ENCODE measurements around the gene IL19. TPM values are rescaled to one million over a fixed set of nuclear protein-coding genes. Genes with fewer than 3 reads are reported as not detected.

Gene IL19
- total RNA-seq, 1 experiment from 2014 or later, result not detected

DNA sequence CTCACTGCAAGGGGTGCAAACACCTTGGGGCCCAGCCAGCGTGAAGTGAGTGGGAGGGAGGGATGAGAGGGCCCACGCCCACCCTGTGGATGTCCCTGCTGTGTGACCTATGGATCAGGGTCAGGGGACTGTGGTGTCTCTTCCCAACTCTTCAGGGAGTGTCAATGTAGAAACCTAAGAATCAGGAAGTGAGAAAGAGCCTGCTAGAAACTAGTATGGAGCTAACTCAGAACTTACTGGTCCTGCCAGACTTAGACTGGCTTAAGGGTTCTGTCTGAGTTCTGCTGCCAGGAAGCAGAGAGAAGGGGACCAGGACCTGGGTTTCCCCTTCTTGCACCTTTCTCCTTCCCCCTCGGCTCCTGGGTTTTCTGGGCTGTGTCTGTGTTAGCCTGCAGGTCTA, 3.5 kb downstream of the IL19 start:
- H4K91ac ChIP-seq (ENCODE audit: insufficient read length, low read depth, low read length), result no peak overlapping the region
- no peak overlapping the region for H2BK5ac ChIP-seq (ENCODE audit: insufficient read length, low read length)
- H3K9me3 ChIP-seq (ENCODE audit: control insufficient read depth, low read depth, low read length), result no peaks in the 10 kb centered on the region
- H3K9ac ChIP-seq (ENCODE audit: extremely low read depth, insufficient read length, low read length), result no peak overlapping the region
- H3K27ac Mint-ChIP-seq, result no peak overlapping the region
- H3K4me3 Mint-ChIP-seq, result no peak overlapping the region
- H2AFZ ChIP-seq (ENCODE audit: low read length), result no peak overlapping the region
- no peaks in the 10 kb centered on the region for H3K36me3 Mint-ChIP-seq (ENCODE audit: insufficient read depth in 1 of 3, low read depth in 3 of 3)
- H3K9me3 Mint-ChIP-seq, result no peaks in the 10 kb centered on the region
- no CpG with 5 or more reads among the region's 3 CpGs for WGBS (ENCODE audit: extremely low coverage, insufficient read length, low lambda C conversion rate)
- H2BK15ac ChIP-seq (ENCODE audit: low read depth, low read length), result no peak overlapping the region
- no peak overlapping the region for H4K8ac ChIP-seq (replicated peaks; ENCODE audit: insufficient read length, low read depth, low read length)
- H3K4ac ChIP-seq (ENCODE audit: low read depth, low read length), result no peak overlapping the region
- no peak overlapping the region for H3K14ac ChIP-seq (ENCODE audit: insufficient read depth, low read length)
- H2BK120ac ChIP-seq (ENCODE audit: low read depth, low read length, poor library complexity, severe bottlenecking), result no peak overlapping the region
- TF ChIP-seq, protein P1, sequence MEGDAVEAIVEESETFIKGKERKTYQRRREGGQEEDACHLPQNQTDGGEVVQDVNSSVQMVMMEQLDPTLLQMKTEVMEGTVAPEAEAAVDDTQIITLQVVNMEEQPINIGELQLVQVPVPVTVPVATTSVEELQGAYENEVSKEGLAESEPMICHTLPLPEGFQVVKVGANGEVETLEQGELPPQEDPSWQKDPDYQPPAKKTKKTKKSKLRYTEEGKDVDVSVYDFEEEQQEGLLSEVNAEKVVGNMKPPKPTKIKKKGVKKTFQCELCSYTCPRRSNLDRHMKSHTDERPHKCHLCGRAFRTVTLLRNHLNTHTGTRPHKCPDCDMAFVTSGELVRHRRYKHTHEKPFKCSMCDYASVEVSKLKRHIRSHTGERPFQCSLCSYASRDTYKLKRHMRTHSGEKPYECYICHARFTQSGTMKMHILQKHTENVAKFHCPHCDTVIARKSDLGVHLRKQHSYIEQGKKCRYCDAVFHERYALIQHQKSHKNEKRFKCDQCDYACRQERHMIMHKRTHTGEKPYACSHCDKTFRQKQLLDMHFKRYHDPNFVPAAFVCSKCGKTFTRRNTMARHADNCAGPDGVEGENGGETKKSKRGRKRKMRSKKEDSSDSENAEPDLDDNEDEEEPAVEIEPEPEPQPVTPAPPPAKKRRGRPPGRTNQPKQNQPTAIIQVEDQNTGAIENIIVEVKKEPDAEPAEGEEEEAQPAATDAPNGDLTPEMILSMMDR (conservative IDR thresholded peaks at IDR 0.05), result no peak
- H2BK12ac ChIP-seq (ENCODE audit: insufficient read length, low read depth, low read length), result no peak overlapping the region
- no peaks in the 10 kb centered on the region for H3K79me2 ChIP-seq (ENCODE audit: insufficient read depth, low read length)
- no peaks in the 10 kb centered on the region for H4K20me1 ChIP-seq (ENCODE audit: control insufficient read depth, insufficient read depth, insufficient read length)
- H3K27ac ChIP-seq (ENCODE audit: insufficient read length, low read depth, low read length), result no peak overlapping the region
- H4K5ac ChIP-seq (ENCODE audit: insufficient read length, low read depth, low read length), result no peak overlapping the region
- H3K4me1 ChIP-seq (ENCODE audit: insufficient read depth, low read length), result no peaks in the 10 kb centered on the region; the same call in 1 of the 2 replicates
- H2BK20ac ChIP-seq (ENCODE audit: low read depth, low read length, poor library complexity, severe bottlenecking), result no peak overlapping the region
- no peaks in the 10 kb centered on the region for H3K79me1 ChIP-seq (ENCODE audit: insufficient read depth, low read depth, low read length, poor library complexity, severe bottlenecking)
- H3T11ph ChIP-seq (ENCODE audit: low read length), result no peak overlapping the region
- peaks cover 14 to 19% of the 10 kb centered on the region in 2 experiments for H3K4me1 Mint-ChIP-seq
- H2AK5ac ChIP-seq (ENCODE audit: insufficient read length, low read length), result no peak overlapping the region
- no peak overlapping the region for H3K4me2 ChIP-seq (ENCODE audit: insufficient read depth, insufficient read length, low read length)
- no peaks in the 10 kb centered on the region for H3K27me3 ChIP-seq (ENCODE audit: insufficient read depth, low read length)
- H3K18ac ChIP-seq (ENCODE audit: insufficient read length, low read depth, low read length), result no peak overlapping the region
- no peak for DNase-seq
- H3K23me2 ChIP-seq (ENCODE audit: insufficient read length, low read depth, low read length, poor library complexity, severe bottlenecking), result no peaks in the 10 kb centered on the region
- no peak overlapping the region for H3K56ac ChIP-seq (ENCODE audit: insufficient read length, low read depth, low read length)
- no peak overlapping the region for H3K23ac ChIP-seq (ENCODE audit: insufficient read length, low read depth, low read length)
- peaks cover 15% of the 10 kb centered on the region for H3K27me3 Mint-ChIP-seq (ENCODE audit: low read depth)

Measured in H9 (cell line).